ENCODE results near the gene INPP5A.

DNA sequence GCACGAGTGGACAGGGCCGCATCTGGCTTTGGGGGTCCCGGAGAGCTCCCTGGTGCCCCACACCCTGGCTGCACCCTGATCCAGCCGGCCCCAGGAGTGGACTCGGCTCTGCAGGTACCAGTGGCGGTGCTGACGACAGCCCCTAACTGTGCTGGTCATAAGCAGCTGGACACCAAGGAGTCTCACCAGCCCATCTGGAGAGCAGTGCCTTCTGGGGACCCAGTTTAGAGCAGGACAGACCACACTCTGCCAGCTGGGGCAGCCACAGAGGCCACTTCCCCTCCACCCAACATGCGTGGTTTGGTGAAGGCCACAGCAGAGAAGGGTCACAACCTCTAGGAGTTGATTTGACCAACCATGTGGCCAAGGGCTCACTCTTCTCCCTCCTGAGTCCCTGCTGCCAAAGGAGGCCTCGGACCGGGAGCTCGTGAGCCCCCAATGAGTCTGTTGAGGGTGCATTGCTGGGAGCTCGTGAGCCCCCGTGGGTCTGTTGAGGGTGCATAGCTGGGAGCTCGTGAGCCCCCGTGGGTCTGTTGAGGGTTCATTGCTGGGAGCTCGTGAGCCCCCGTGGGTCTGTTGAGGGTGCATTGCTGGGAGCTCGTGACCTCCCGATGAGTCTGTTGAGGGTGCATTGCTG lies 16.0 kb upstream of the INPP5A start:
- TF ChIP-seq, protein P1, sequence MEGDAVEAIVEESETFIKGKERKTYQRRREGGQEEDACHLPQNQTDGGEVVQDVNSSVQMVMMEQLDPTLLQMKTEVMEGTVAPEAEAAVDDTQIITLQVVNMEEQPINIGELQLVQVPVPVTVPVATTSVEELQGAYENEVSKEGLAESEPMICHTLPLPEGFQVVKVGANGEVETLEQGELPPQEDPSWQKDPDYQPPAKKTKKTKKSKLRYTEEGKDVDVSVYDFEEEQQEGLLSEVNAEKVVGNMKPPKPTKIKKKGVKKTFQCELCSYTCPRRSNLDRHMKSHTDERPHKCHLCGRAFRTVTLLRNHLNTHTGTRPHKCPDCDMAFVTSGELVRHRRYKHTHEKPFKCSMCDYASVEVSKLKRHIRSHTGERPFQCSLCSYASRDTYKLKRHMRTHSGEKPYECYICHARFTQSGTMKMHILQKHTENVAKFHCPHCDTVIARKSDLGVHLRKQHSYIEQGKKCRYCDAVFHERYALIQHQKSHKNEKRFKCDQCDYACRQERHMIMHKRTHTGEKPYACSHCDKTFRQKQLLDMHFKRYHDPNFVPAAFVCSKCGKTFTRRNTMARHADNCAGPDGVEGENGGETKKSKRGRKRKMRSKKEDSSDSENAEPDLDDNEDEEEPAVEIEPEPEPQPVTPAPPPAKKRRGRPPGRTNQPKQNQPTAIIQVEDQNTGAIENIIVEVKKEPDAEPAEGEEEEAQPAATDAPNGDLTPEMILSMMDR (conservative IDR thresholded peaks at IDR 0.05; ENCODE audit: low read length), result no peak
- no peak for TF ChIP-seq EZH2phosphoT487 (IDR thresholded peaks at IDR 0.05; ENCODE audit: borderline replicate concordance)

Measured in Loucy (cell line).